Pulmonary artery endothelial cell (primary cell): ENCODE measurements around the gene WSCD2. TPM values are rescaled to one million over a fixed set of nuclear protein-coding genes. Genes with fewer than 3 reads are reported as not detected.

Experiments used
- DNase-seq: peaks from one replicate; pipeline ENCODE4 v3.0.0-alpha.2; 2011; ENCODE audit warnings: low read depth, low spot score
- total RNA-seq: library from RNA; depleted of rRNA; stranded (reverse); fragments of >200 nt; gene quantifications from 2 replicates; pipeline ENCODE4 v1.2.3, GENCODE V29; 2014

WSCD2 gene
- total RNA-seq, 1 donor from 2014 or later, result not detected

DNA sequence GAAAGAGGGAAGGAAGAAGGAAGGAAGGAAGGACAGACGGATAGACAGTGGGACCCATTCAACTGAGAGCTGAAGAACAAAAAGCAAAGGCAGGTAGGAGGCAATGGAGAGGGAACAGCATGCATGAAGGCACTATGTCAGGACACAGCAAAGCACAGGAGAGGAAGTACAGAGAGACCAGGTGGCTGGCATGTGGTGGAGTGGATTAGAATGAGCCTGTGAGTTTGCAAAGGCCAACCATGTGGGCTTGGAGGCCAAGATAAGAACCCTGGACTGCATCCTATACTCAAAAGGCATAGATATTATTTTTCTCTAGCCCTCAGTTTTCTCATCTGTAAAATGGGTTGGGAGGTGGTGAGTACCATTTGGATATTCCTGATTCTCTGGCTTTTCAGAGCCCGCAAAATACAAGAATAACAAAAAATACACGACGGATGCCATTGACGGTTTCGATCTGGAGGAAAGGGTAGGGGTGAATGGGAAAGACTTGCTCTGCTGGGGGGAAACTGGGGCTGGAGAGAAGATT lies 102.9 kb downstream of the WSCD2 start:
- DNase-seq, result no peak

DNA sequence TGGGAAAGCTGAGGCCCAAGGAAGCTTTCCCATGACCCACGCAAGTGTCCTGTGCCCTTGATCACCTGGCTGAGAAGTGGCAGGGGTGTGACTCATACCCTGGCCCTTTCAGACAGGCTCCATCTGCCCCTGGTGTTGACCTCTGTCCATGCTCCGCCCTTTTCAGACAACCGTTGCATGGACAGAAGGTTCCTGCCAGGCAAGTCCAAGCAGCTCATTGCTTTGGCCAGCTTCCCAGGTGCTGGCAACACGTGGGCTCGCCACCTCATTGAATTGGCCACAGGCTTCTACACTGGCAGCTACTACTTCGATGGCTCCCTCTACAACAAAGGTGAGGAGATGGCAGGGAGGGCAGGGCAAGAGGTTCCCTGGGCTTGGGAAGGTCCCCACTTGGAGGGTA lies 103.5 kb downstream of the WSCD2 start:
- no peak for DNase-seq

DNA sequence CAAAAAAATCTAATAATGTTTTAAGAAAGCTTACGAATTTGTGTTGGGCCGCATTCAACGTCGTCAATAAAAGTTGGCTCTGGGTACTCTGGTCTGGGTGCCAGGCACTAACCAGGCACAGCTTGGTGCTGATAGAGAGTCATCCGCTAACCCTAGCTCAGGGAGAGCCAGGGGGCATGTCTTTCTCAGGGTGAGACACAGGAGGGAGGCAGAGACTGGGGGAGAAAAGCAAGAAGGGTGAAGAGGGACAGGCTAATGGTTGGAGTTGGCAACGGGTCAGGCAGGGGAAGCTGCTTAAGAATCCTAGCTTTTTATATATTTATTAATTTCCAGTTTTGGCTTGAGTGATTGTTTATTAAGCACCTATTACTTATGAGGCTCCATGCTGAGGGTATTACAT lies 105.1 kb downstream of the WSCD2 start:
- DNase-seq, result no peak

- DNase-seq, result no peak
These were observed 106.3 kb downstream of the WSCD2 start for GRCh38 chr12:108235197-108235984.

DNA sequence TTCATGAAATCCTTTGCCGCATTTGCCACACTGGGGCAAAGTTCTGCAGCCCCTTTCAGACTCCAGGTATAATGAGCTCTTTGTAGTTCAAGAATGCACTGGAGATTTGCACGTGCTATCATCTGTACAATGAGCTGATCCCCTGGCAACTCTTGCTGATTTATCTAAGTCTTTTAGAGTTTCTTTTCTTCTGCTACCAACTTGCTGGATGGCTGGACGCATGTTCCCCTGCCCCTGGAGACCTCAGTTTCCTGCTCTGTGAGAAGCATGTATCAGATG lies 106.8 kb downstream of the WSCD2 start:
- no peak for DNase-seq

DNA sequence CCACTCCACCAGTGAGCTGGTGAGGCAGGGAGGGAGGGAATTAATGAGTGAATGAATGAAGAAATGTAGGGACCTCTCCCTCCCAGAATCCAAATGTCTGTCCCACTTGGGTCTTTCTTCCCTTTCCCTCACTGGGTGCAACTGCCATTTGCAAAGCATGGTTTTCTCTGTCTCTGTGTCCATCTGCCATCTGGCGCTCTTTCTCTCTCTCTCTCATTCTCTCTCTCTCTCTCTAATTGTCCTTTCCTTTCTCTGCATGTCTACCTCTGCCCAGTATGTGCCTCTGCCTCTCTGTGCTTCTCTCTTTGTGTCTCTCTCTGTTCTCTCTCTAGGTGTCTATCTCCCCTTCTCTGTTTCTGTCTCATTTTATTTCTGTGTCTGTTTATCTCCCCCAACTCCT lies 107.3 kb downstream of the WSCD2 start:
- DNase-seq, result no peak

DNA sequence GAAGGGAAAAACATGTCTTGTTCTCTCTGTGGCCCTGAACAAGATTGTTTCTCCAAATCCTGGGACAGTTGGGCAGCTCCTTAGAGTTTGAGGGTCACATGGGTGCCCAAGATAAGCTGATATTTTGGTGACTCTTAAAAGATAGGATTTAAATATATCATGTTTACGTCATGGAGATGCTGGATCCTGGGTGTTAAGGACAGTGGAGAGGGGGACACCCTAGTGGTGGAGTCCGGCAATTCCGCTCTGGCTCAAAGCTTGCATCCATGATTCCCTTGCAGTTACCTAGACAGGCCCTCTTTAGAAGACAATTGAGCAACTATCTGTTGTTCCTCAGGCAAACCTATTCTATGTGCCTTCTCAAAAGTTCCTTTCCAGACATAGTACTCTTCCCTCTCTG lies 108.2 kb downstream of the WSCD2 start:
- DNase-seq, result no peak

- DNase-seq, result no peak
These were observed 109.4 kb downstream of the WSCD2 start for GRCh38 chr12:108238474-108238873.

GRCh38 chr12:108239378-108239777 lies 110.3 kb downstream of the WSCD2 start:
- no peak for DNase-seq

- no peak for DNase-seq
These were observed 111.1 kb downstream of the WSCD2 start for GRCh38 chr12:108240027-108240785.

GRCh38 chr12:108240928-108241327 lies 111.8 kb downstream of the WSCD2 start:
- no peak for DNase-seq

- no peak for DNase-seq
These were observed 113.1 kb downstream of the WSCD2 start for GRCh38 chr12:108241986-108242703.

- no peak for DNase-seq
These were observed 118.0 kb downstream of the WSCD2 start for GRCh38 chr12:108247130-108247529.

- DNase-seq, result no peak
These were observed 118.9 kb downstream of the WSCD2 start for GRCh38 chr12:108248011-108248410.

GRCh38 chr12:108252523-108252922 lies 123.4 kb downstream of the WSCD2 start:
- no peak for DNase-seq

GRCh38 chr12:108253540-108253939 lies 124.5 kb downstream of the WSCD2 start:
- no peak for DNase-seq

- DNase-seq, result no peak
These were observed 124.9 kb downstream of the WSCD2 start for GRCh38 chr12:108254030-108254429.

- DNase-seq, result no peak
These were observed 125.6 kb downstream of the WSCD2 start for GRCh38 chr12:108254517-108255251.

DNA sequence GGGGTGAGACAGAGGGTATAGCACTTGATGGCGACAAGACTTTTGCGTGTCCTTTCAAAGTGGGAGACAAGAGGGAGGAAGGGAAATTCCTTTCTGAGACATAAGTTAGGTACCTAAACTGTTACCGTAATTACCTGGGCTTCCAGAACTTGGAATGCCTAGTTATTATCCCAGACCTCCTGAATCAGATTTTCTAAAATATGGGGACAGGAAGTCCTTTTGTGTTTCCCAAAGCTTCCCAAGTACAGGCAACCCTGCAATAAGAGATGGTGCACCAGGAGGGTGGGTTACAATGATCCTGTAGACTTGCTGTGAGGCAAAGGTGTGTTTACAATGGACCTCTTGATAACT lies 126.1 kb downstream of the WSCD2 start:
- DNase-seq, result no peak

DNA sequence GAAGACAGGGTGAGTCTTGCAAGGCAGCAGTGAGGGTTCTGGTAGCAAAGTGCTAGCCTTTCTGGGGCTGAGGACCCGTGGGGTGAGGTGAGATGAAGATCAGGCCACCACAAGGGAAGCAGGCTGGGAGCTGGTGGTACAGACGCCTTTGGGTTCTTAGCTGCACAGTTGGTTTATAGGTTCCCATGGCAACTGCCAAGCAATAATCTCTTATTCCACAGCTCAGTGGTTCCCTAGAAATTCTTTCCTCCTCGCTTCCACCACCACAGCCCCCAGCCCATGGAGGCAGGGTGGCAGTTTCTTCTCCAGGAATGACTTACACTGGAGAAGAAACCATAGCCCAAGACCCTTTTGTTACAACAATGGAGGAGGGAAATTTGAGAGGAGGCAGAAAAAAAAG lies 127.9 kb downstream of the WSCD2 start:
- DNase-seq, result no peak

GRCh38 chr12:108257610-108258106 lies 128.6 kb downstream of the WSCD2 start:
- DNase-seq, result no peak
